GM23338 (cell line): ENCODE data around the gene MCTP1. TPM values are rescaled to one million over a fixed set of nuclear protein-coding genes. Genes with fewer than 3 reads are reported as not detected.

Experiments
- ATAC-seq: fragments of 200-7000 bp; cut with Tn5 transposase; 3 replicates; pipeline ENCODE4 v1.9.1; 2020
- DNase-seq: peaks from one replicate; pipeline ENCODE4 v3.0.0-alpha.2; 2015; ENCODE audit warnings: low spot score
- H2AFZ ChIP-seq: fragments of 200-600 bp; sonication (generic); 2 replicates; pipeline ENCODE4 v1.8.0; 2016; ENCODE audit warnings: antibody characterized with exemption, mild to moderate bottlenecking, moderate library complexity
- H3F3A ChIP-seq: fragments of 200-600 bp; sonication (generic); replicated peaks from 2 replicates; pipeline ENCODE4 v1.8.0; 2017; ENCODE audit warnings: antibody characterized with exemption, mixed run types, low read depth
- H3K27ac ChIP-seq: fragments of 200-600 bp; sonication (generic); 2 replicates; pipeline ENCODE4 v1.6.1; 2016; ENCODE audit warnings: low read depth
- H3K27me3 ChIP-seq: fragments of 200-600 bp; sonication (generic); 2 replicates; pipeline ENCODE4 v1.8.0; 2016; ENCODE audit warnings: mild to moderate bottlenecking, mixed run types, moderate library complexity; ENCODE audit not compliant: insufficient read depth
- H3K36me3 ChIP-seq: fragments of 200-600 bp; sonication (generic); 2 replicates; pipeline ENCODE4 v1.8.0; 2016; ENCODE audit warnings: mild to moderate bottlenecking; ENCODE audit not compliant: insufficient read depth
- H3K4me1 ChIP-seq: fragments of 200-600 bp; sonication (generic); 2 replicates; pipeline ENCODE4 v1.8.0; 2016; ENCODE audit warnings: mild to moderate bottlenecking, moderate library complexity; ENCODE audit not compliant: insufficient read depth
- H3K4me2 ChIP-seq: fragments of 200-600 bp; sonication (generic); 2 replicates; pipeline ENCODE4 v1.7.1; 2017; ENCODE audit warnings: mixed run types
- H3K4me3 ChIP-seq: fragments of 200-600 bp; sonication (generic); 2 replicates; pipeline ENCODE4 v1.6.1; 2016; ENCODE audit warnings: mixed run types
- H3K79me2 ChIP-seq: fragments of 200-600 bp; sonication (generic); replicated peaks from 2 replicates; pipeline ENCODE4 v1.8.0; 2017; ENCODE audit warnings: mild to moderate bottlenecking; ENCODE audit not compliant: insufficient read depth
- H3K9me2 ChIP-seq: fragments of 200-600 bp; sonication (generic); 2 replicates; pipeline ENCODE4 v1.8.0; 2017; ENCODE audit not compliant: insufficient read depth
- H4K20me1 ChIP-seq: fragments of 200-600 bp; sonication (generic); replicated peaks from 2 replicates; pipeline ENCODE4 v1.8.0; 2017; ENCODE audit warnings: mild to moderate bottlenecking; ENCODE audit not compliant: insufficient read depth
- H3K27ac Mint-ChIP-seq: 2 replicates; pipeline ENCODE4 v1.8.0; 2020; ENCODE audit warnings: inconsistent platforms, mild to moderate bottlenecking, moderate library complexity, mixed read lengths
- H3K27me3 Mint-ChIP-seq: 3 replicates; pipeline ENCODE4 v1.8.0; 2022; ENCODE audit warnings: low read depth, mild to moderate bottlenecking, moderate library complexity, mixed read lengths, inconsistent platforms; ENCODE audit not compliant: insufficient read depth, poor library complexity
- H3K36me3 Mint-ChIP-seq: 3 replicates; pipeline ENCODE4 v1.8.0; 2021; ENCODE audit warnings: low read depth, mild to moderate bottlenecking, inconsistent platforms, moderate library complexity, mixed read lengths
- H3K4me1 Mint-ChIP-seq: 3 replicates; pipeline ENCODE4 v1.8.0; 2020; ENCODE audit warnings: mild to moderate bottlenecking, inconsistent platforms, mixed read lengths
- H3K4me3 Mint-ChIP-seq: 3 replicates; pipeline ENCODE4 v1.8.0; 2021; ENCODE audit warnings: moderate library complexity, mild to moderate bottlenecking, inconsistent platforms, mixed read lengths
- H3K9me3 Mint-ChIP-seq: 3 replicates; pipeline ENCODE4 v1.8.0; 2020; ENCODE audit warnings: moderate library complexity, mild to moderate bottlenecking, inconsistent platforms, mixed read lengths
- CREB1 ChIP-seq: fragments of 250-450 bp; sonication (Bioruptor Pico); IDR thresholded peaks from 2 replicates; pipeline ENCODE4 v1.5.0; 2020; ENCODE audit warnings: low read depth, mild to moderate bottlenecking, moderate library complexity
- CTCF ChIP-seq, 2 experiments: fragments of 200-600 bp in 1 of 2; sonication (generic) in 1 of 2; conservative IDR thresholded peaks; 2 replicates each; pipeline versions ENCODE4 v1.5.1 to v1.6.1; 2016 to 2017; ENCODE audit warnings: antibody characterized with exemption in 2 of 2, low read depth in 2 of 2, mild to moderate bottlenecking in 2 of 2, moderate library complexity in 1 of 2
- EZH2 ChIP-seq: fragments of 200-600 bp; sonication (generic); IDR thresholded peaks from one replicate; pipeline ENCODE4 v1.8.0; 2017; ENCODE audit warnings: antibody characterized with exemption, mild to moderate bottlenecking, low read depth; ENCODE audit not compliant: unreplicated experiment
- EZH2phosphoT487 ChIP-seq: fragments of 200-600 bp; sonication (generic); IDR thresholded peaks from one replicate; pipeline ENCODE4 v1.8.1; 2018; ENCODE audit warnings: antibody characterized with exemption; ENCODE audit not compliant: unreplicated experiment
- JUNB ChIP-seq: IDR thresholded peaks from one replicate; pipeline ENCODE4 v1.6.1; 2016; ENCODE audit warnings: antibody characterized with exemption; ENCODE audit not compliant: unreplicated experiment
- NANOG ChIP-seq: IDR thresholded peaks from 2 replicates; pipeline ENCODE4 v1.6.1; 2016; ENCODE audit warnings: antibody characterized with exemption, borderline replicate concordance
- POLR2AphosphoS5 ChIP-seq: IDR thresholded peaks from 2 replicates; pipeline ENCODE4 v1.6.1; 2016; ENCODE audit warnings: antibody characterized with exemption, low read depth
- STAT1 ChIP-seq: IDR thresholded peaks from one replicate; pipeline ENCODE4 v1.6.1; 2016; ENCODE audit warnings: antibody characterized with exemption; ENCODE audit not compliant: unreplicated experiment
- ZNF114 ChIP-seq: fragments of 250-450 bp; sonication (Bioruptor Pico); IDR thresholded peaks from 2 replicates; pipeline ENCODE4 v1.5.0; 2020; ENCODE audit warnings: mild to moderate bottlenecking, moderate library complexity
- ZNF331 ChIP-seq: fragments of 250-450 bp; sonication (Bioruptor Pico); IDR thresholded peaks from 2 replicates; pipeline ENCODE4 v1.5.0; 2020; ENCODE audit warnings: low read depth, mild to moderate bottlenecking, moderate library complexity
- polyA plus RNA-seq: library from polyadenylated mRNA; unstranded; fragments of >200 nt; fragmentation: Nextera tagmentation; extraction: Ambion mirVana; gene quantifications from 2 replicates; pipeline ENCODE4 v1.2.1, GENCODE V29; 2016
- total RNA-seq: library from RNA; depleted of rRNA; stranded (reverse); fragments of >200 nt; shearing (Covaris generic); gene quantifications from 2 replicates; pipeline ENCODE4 v1.2.3, GENCODE V29; 2014
- TF ChIP-seq, protein P1 (sequence below): fragments of 250-450 bp; sonication (Bioruptor Pico); IDR thresholded peaks from 2 replicates; pipeline ENCODE4 v1.5.0; 2020; ENCODE audit warnings: mild to moderate bottlenecking, moderate library complexity

MCTP1 gene
- total and polyA plus RNA-seq, 2 experiments from 2014 or later = 3.7 to 4.2 TPM

GRCh38 chr5:94853120-94853519 lies 431.8 kb downstream of the MCTP1 start:
- Histone ChIP-seq H2AFZ (no peak overlapping the region), H3F3A (no peaks in the 10 kb centered on the region), H3K27me3 (no peaks in the 10 kb centered on the region), H3K79me2 (no peaks in the 10 kb centered on the region), H3K4me2 (peak overlapping the region; percentile 5; the same call in 1 of the 2 replicates), H3K27ac (no peak overlapping the region), H3K4me1 (peaks cover 29% of the 10 kb centered on the region), H4K20me1 (no peaks in the 10 kb centered on the region), H3K4me3 (no peak overlapping the region), H3K9me2 (no peaks in the 10 kb centered on the region), H3K36me3 (no peaks in the 10 kb centered on the region)
- Mint-ChIP-seq H3K9me3 (no peaks in the 10 kb centered on the region; the same call in 2 of the 3 replicates), H3K27me3 (no peaks in the 10 kb centered on the region), H3K4me3 (no peak overlapping the region), H3K27ac (no peak overlapping the region), H3K4me1 (peaks cover 43% of the 10 kb centered on the region), H3K36me3 (no peaks in the 10 kb centered on the region)
- TF ChIP-seq JUNB (no peak), POLR2AphosphoS5 (no peak), CTCF (conservative IDR thresholded peaks at IDR 0.05; ENCODE audit: low read depth in 2 of 2) (no peak)
- DNase-seq = peak; percentile 55
- ATAC-seq = peak; percentile 58

DNA sequence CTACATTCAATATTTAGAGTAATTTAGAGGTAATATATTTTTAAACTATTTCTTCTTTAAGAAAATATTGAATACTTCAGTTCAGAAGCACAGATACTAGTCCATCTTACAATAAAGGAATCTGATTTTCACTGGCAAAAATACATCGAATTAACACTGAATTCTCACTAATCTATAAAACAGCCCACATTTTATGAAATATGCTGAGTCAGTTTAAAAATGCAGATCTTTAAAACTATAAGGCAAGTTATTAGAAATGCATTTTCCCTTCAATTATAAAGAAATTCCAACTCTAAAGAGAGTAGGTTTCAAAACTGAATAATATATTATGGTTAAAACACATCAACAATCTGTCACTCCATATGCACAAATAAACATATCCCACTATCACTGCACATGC lies 433.9 kb downstream of the MCTP1 start:
- Histone ChIP-seq H2AFZ (no peak overlapping the region), H3K4me1 (peaks cover 29% of the 10 kb centered on the region), H3K9me2 (no peaks in the 10 kb centered on the region), H3K36me3 (no peaks in the 10 kb centered on the region), H3K27me3 (no peaks in the 10 kb centered on the region), H3K4me2 (no peak overlapping the region), H4K20me1 (no peaks in the 10 kb centered on the region), H3F3A (no peaks in the 10 kb centered on the region), H3K79me2 (no peaks in the 10 kb centered on the region), H3K27ac (no peak overlapping the region), H3K4me3 (no peak overlapping the region)
- H3K4me1 Mint-ChIP-seq = peaks cover 45% of the 10 kb centered on the region
- no peak overlapping the region for H3K4me3 Mint-ChIP-seq
- DNase-seq (no peak), ATAC-seq (no peak)
- H3K36me3 Mint-ChIP-seq = no peaks in the 10 kb centered on the region
- no peak overlapping the region for H3K27ac Mint-ChIP-seq
- H3K27me3 Mint-ChIP-seq = no peaks in the 10 kb centered on the region
- H3K9me3 Mint-ChIP-seq = no peaks in the 10 kb centered on the region; the same call in 2 of the 3 replicates
- TF ChIP-seq, protein P1, sequence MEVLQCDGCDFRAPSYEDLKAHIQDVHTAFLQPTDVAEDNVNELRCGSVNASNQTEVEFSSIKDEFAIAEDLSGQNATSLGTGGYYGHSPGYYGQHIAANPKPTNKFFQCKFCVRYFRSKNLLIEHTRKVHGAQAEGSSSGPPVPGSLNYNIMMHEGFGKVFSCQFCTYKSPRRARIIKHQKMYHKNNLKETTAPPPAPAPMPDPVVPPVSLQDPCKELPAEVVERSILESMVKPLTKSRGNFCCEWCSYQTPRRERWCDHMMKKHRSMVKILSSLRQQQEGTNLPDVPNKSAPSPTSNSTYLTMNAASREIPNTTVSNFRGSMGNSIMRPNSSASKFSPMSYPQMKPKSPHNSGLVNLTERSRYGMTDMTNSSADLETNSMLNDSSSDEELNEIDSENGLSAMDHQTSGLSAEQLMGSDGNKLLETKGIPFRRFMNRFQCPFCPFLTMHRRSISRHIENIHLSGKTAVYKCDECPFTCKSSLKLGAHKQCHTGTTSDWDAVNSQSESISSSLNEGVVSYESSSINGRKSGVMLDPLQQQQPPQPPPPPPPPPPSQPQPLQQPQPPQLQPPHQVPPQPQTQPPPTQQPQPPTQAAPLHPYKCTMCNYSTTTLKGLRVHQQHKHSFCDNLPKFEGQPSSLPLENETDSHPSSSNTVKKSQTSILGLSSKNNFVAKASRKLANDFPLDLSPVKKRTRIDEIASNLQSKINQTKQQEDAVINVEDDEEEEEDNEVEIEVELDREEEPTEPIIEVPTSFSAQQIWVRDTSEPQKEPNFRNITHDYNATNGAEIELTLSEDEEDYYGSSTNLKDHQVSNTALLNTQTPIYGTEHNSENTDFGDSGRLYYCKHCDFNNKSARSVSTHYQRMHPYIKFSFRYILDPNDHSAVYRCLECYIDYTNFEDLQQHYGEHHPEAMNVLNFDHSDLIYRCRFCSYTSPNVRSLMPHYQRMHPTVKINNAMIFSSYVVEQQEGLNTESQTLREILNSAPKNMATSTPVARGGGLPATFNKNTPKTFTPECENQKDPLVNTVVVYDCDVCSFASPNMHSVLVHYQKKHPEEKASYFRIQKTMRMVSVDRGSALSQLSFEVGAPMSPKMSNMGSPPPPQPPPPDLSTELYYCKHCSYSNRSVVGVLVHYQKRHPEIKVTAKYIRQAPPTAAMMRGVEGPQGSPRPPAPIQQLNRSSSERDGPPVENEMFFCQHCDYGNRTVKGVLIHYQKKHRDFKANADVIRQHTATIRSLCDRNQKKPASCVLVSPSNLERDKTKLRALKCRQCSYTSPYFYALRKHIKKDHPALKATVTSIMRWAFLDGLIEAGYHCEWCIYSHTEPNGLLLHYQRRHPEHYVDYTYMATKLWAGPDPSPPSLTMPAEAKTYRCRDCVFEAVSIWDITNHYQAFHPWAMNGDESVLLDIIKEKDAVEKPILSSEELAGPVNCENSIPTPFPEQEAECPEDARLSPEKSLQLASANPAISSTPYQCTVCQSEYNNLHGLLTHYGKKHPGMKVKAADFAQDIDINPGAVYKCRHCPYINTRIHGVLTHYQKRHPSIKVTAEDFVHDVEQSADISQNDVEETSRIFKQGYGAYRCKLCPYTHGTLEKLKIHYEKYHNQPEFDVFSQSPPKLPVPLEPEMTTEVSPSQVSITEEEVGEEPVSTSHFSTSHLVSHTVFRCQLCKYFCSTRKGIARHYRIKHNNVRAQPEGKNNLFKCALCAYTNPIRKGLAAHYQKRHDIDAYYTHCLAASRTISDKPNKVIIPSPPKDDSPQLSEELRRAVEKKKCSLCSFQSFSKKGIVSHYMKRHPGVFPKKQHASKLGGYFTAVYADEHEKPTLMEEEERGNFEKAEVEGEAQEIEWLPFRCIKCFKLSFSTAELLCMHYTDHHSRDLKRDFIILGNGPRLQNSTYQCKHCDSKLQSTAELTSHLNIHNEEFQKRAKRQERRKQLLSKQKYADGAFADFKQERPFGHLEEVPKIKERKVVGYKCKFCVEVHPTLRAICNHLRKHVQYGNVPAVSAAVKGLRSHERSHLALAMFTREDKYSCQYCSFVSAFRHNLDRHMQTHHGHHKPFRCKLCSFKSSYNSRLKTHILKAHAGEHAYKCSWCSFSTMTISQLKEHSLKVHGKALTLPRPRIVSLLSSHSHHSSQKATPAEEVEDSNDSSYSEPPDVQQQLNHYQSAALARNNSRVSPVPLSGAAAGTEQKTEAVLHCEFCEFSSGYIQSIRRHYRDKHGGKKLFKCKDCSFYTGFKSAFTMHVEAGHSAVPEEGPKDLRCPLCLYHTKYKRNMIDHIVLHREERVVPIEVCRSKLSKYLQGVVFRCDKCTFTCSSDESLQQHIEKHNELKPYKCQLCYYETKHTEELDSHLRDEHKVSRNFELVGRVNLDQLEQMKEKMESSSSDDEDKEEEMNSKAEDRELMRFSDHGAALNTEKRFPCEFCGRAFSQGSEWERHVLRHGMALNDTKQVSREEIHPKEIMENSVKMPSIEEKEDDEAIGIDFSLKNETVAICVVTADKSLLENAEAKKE (CRISPR knock-in tag) = no peak
- TF ChIP-seq CTCF (conservative IDR thresholded peaks at IDR 0.05; ENCODE audit: low read depth in 2 of 2) (no peak), STAT1 (no peak), POLR2AphosphoS5 (no peak), NANOG (no peak), ZNF331 (CRISPR knock-in tag) (no peak), JUNB (no peak), EZH2 (no peak), ZNF114 (CRISPR knock-in tag) (no peak), EZH2phosphoT487 (no peak), CREB1 (no peak)
